HepG2 (cell line): ENCODE measurements around the gene TNKS1BP1. TPM values are rescaled to one million over a fixed set of nuclear protein-coding genes. Genes with fewer than 3 reads are reported as not detected.
A peak's percentile ranks its signal among the peaks of the same experiment; 100 is the strongest.

Experiments used
- ATAC-seq: fragments of 200-7000 bp; cut with Tn5 transposase; 3 replicates; pipeline ENCODE4 v1.9.1; 2020; ENCODE audit warnings: mild to moderate bottlenecking, moderate library complexity
- BruUV-seq: library from RNA; stranded (reverse); fragments of 400-500 nt; replicated peaks from 2 replicates; lab custom pipeline; 2021; lab: Mats Ljungman, UMichigan
- CTCF ChIA-PET: fragments of 300-600 bp; formaldehyde crosslinking; extraction: SDS; loops from one replicate; lab custom pipeline; 2021; ENCODE audit warnings: low total read pairs, inconsistent platforms, low intra/inter-chr PET ratio; lab: Yijun Ruan, JAX
- POLR2A ChIA-PET: fragments of 350-600 bp; sonication (Branson Sonifier 250); formaldehyde crosslinking; loops from one replicate; lab custom pipeline; 2020; ENCODE audit warnings: antibody characterized with exemption, inconsistent platforms; lab: Yijun Ruan, JAX
- DNase-seq: peaks from one replicate; pipeline ENCODE4 v3.0.0-alpha.2; 2015; ENCODE audit warnings: low spot score
- FAIRE-seq: peaks from 3 replicates; lab custom pipeline; 2011; peaks lifted over from hg19 to GRCh38; lab: Jason Lieb, UNC
- H2AFZ ChIP-seq: one replicate; pipeline ENCODE4 v1.6.1; 2011; ENCODE audit warnings: low read length, inconsistent platforms
- H3K27ac ChIP-seq: fragments of 300-600 bp; 3 replicates; pipeline ENCODE4 v1.8.0; 2011; ENCODE audit warnings: mixed run types, mild to moderate bottlenecking, mixed read lengths, low read length, inconsistent platforms; ENCODE audit not compliant: insufficient read depth; ENCODE audit errors: extremely low read length
- H3K27me3 ChIP-seq, 2 experiments: fragments of 200-600 bp in 1 of 2; 2 replicates in 1 of 2; 3 replicates in 1 of 2; pipeline versions ENCODE4 v1.6.0 to v1.8.0; 2011; ENCODE audit warnings: low read length in 2 of 2, mild to moderate bottlenecking in 2 of 2, moderate library complexity in 2 of 2, inconsistent platforms in 1 of 2; ENCODE audit not compliant: insufficient read depth in 2 of 2, control insufficient read depth in 1 of 2
- H3K36me3 ChIP-seq, 2 experiments: fragments of 200-600 bp in 1 of 2; replicated peaks in 1 of 2; 2 replicates in 1 of 2; 3 replicates in 1 of 2; pipeline versions ENCODE4 v1.5.1 to v1.8.0; 2011; ENCODE audit warnings: low read length in 2 of 2, inconsistent platforms in 1 of 2; ENCODE audit not compliant: insufficient read depth in 2 of 2, control insufficient read depth in 1 of 2
- H3K4me1 ChIP-seq: 2 replicates; pipeline ENCODE4 v1.5.1; 2012; ENCODE audit warnings: low read length, inconsistent platforms; ENCODE audit not compliant: insufficient read depth
- H3K4me2 ChIP-seq: 2 replicates; pipeline ENCODE4 v1.6.0; 2011; ENCODE audit warnings: low read depth, low read length, inconsistent platforms
- H3K4me3 ChIP-seq, 3 experiments: fragments of 200-600 bp in 1 of 3; sonication (generic), shearing (Covaris generic) in 1 of 3; replicated peaks in 1 of 3; 2 replicates each; pipeline ENCODE4 v1.5.1; 2011 to 2016; ENCODE audit warnings: low read length in 3 of 3, inconsistent platforms in 2 of 3, low read depth in 2 of 3, mild to moderate bottlenecking in 2 of 3, control low read depth in 1 of 3, mixed read lengths in 1 of 3; ENCODE audit not compliant: insufficient read depth in 1 of 3
- H3K79me2 ChIP-seq: one replicate; pipeline ENCODE4 v1.6.1; 2011; ENCODE audit warnings: low read length, inconsistent platforms; ENCODE audit not compliant: insufficient read depth
- H3K9ac ChIP-seq: 2 replicates; pipeline ENCODE4 v1.6.0; 2011; ENCODE audit warnings: mild to moderate bottlenecking, low read depth, low read length, inconsistent platforms; ENCODE audit not compliant: insufficient read depth
- H3K9me3 ChIP-seq: 2 replicates; pipeline ENCODE4 v1.5.1; 2012; ENCODE audit warnings: mild to moderate bottlenecking, low read length
- H4K20me1 ChIP-seq: 2 replicates; pipeline ENCODE4 v1.6.0; 2011; ENCODE audit warnings: inconsistent platforms, mild to moderate bottlenecking, low read length, moderate library complexity; ENCODE audit not compliant: insufficient read depth
- PRDM4 ChIP-seq: sonication (generic); formaldehyde crosslinking; IDR thresholded peaks from 2 replicates; pipeline ENCODE4 v1.9.0; 2021; ENCODE audit warnings: missing genetic modification reagents, borderline replicate concordance
- ZNF121 ChIP-seq: sonication (generic); formaldehyde crosslinking; IDR thresholded peaks from 2 replicates; pipeline ENCODE4 v1.5.0; 2020; ENCODE audit warnings: mild to moderate bottlenecking, missing genetic modification reagents
- ZNF687 ChIP-seq: sonication (generic); formaldehyde crosslinking; IDR thresholded peaks from 2 replicates; pipeline ENCODE4 v1.5.1; 2020; ENCODE audit warnings: mild to moderate bottlenecking, missing genetic modification reagents, moderate library complexity
- WGBS: methylation state at CpG from one replicate; pipeline ENCODE4 v1.1.6; 2017; ENCODE audit warnings: low lambda C conversion rate; 5-methylcytosine and 5-hydroxymethylcytosine counted together
- in situ Hi-C: cut with HindIII; loops from 2 replicates; pipeline ENCODE4 v1.10.0; 2017; ENCODE audit warnings: low pct_unique_long_range_greater_than_20kb; ENCODE audit not compliant: extremely low pct_ligation_motif_present
- intact Hi-C: fragments of 100-400 bp; cut with micrococcal nuclease; formaldehyde crosslinking; loops from one replicate; pipeline ENCODE4 v1.10.0; 2022; ENCODE audit not compliant: unreplicated experiment
- polyA plus RNA-seq, 8 experiments: library from polyadenylated mRNA; depleted of rRNA in 3 of 8; stranded (reverse) in 7 of 8; unstranded in 1 of 8; fragments of >200 nt; fragmentation: Illumina TruSeq in 4 of 8; extraction: Trizol in 4 of 8; gene quantifications; 2 replicates each; pipeline versions ENCODE4 v1.2.1 to v1.2.3, GENCODE V29; 2011 to 2016; ENCODE audit warnings: low read depth in 4 of 8, missing spikeins in 1 of 8, mixed read lengths in 1 of 8; ENCODE audit not compliant: insufficient read depth in 1 of 8
- total RNA-seq, 5 experiments: library from RNA; depleted of rRNA; stranded (reverse); fragments of >200 nt; fragmentation: Illumina TruSeq; extraction: Trizol; gene quantifications; 2 replicates each; pipeline ENCODE4 v1.2.3, GENCODE V29; 2016; ENCODE audit warnings: low read depth in 1 of 5

TNKS1BP1 gene
- total and polyA plus RNA-seq, 2 of the 13 experiments (the other 11 are each of a cell fraction or from before 2014, with no cell fraction given), result 13.7 to 15.0 TPM

GRCh38 chr11:57303280-57303989 lies 21.3 kb downstream of the TNKS1BP1 start:
- Histone ChIP-seq H3K27ac (no peak overlapping the region), H3K9me3 (peaks cover 7% of the 10 kb centered on the region; the same call in 1 of the 2 replicates), H3K4me2 (no peak overlapping the region), H3K27me3 (no peaks in the 10 kb centered on the region), H2AFZ (no peak overlapping the region), H3K4me1 (peaks cover 53% of the 10 kb centered on the region), H3K79me2 (peaks cover 6% of the 10 kb centered on the region), H3K9ac (no peak overlapping the region), H3K36me3 (peaks cover 19 to 46% of the 10 kb centered on the region in 2 experiments; a peak in 4 of 5 replicates), H4K20me1 (no peaks in the 10 kb centered on the region), H3K4me3 (no peak overlapping the region)
- in situ Hi-C loops, result no loop called here
- ATAC-seq (peak; percentile 24), FAIRE-seq (no peak), DNase-seq (no peak)
- ChIA-PET POLR2A (no interaction called here), CTCF (no interaction called here)
- 94% methylated on average over 13 of the region's 17 CpGs for WGBS
- no TSS peak for BruUV-seq
- peak; percentile 30; the same call in 1 of the 2 replicates for TF ChIP-seq ZNF687 (CRISPR knock-in tag)
- no peak for TF ChIP-seq PRDM4 (CRISPR knock-in tag)
- TF ChIP-seq ZNF121 (CRISPR knock-in tag), result peak; percentile 84
- intact Hi-C loops, result no loop called here
